Fibroblast of lung (primary cell): ENCODE results near the gene SOCS1.

Experiments used
- CTCF ChIP-seq, 2 donors: IDR thresholded peaks in 1 of 2; conservative IDR thresholded peaks in 1 of 2; 1 replicate in 1 of 2; 2 replicates in 1 of 2; pipeline ENCODE4 v1.5.1; 2011 to 2012; ENCODE audit warnings: low read length in 2 of 2, control low read depth in 1 of 2, inconsistent platforms in 1 of 2, low read depth in 1 of 2, mild to moderate bottlenecking in 1 of 2
- EZH2 ChIP-seq: IDR thresholded peaks from 2 replicates; pipeline ENCODE4 v1.5.1; 2012; ENCODE audit warnings: low read length, control low read depth, mild to moderate bottlenecking; ENCODE audit errors: missing control alignments

GRCh38 chr16:11245988-11246387 is 10.0 kb downstream of the SOCS1 start:
- no peak for TF ChIP-seq CTCF (conservative IDR thresholded peaks at IDR 0.05 in 1 of 2, IDR thresholded peaks at IDR 0.05 in 1 of 2; ENCODE audit: low read depth in 1 of 2, low read length in 2 of 2)
- TF ChIP-seq EZH2 = no peak
